H9 (cell line): ENCODE results near the gene MLIP. TPM values are rescaled to one million over a fixed set of nuclear protein-coding genes. Genes with fewer than 3 reads are reported as not detected.

ENCODE experiments used
- DNase-seq: peaks from one replicate; pipeline ENCODE4 v3.0.0-alpha.2; 2017
- H2AFZ ChIP-seq: one replicate; pipeline ENCODE4 v1.6.1; 2013; ENCODE audit warnings: mild to moderate bottlenecking, low read length, control low read depth, moderate library complexity
- H2AK5ac ChIP-seq: 2 replicates; pipeline ENCODE4 v1.6.1; 2013; ENCODE audit warnings: low read length, control low read depth, mixed read lengths; ENCODE audit not compliant: insufficient read length
- H2BK120ac ChIP-seq: one replicate; pipeline ENCODE4 v1.6.1; 2013; ENCODE audit warnings: low read depth, mild to moderate bottlenecking, low read length, control low read depth, inconsistent platforms; ENCODE audit not compliant: poor library complexity, severe bottlenecking
- H2BK12ac ChIP-seq: 2 replicates; pipeline ENCODE4 v1.6.1; 2013; ENCODE audit warnings: low read length, control low read depth, mixed read lengths, low read depth; ENCODE audit not compliant: insufficient read length
- H2BK15ac ChIP-seq: 2 replicates; pipeline ENCODE4 v1.6.1; 2013; ENCODE audit warnings: low read depth, low read length, control low read depth
- H2BK20ac ChIP-seq: one replicate; pipeline ENCODE4 v1.6.1; 2013; ENCODE audit warnings: low read depth, mild to moderate bottlenecking, low read length, control low read depth, inconsistent platforms; ENCODE audit not compliant: poor library complexity, severe bottlenecking
- H2BK5ac ChIP-seq: 2 replicates; pipeline ENCODE4 v1.6.1; 2013; ENCODE audit warnings: low read length, control low read depth, mixed read lengths; ENCODE audit not compliant: insufficient read length
- H3K14ac ChIP-seq: 2 replicates; pipeline ENCODE4 v1.6.1; 2013; ENCODE audit warnings: low read length, control low read depth; ENCODE audit not compliant: insufficient read depth
- H3K18ac ChIP-seq: 2 replicates; pipeline ENCODE4 v1.6.1; 2013; ENCODE audit warnings: low read depth, mild to moderate bottlenecking, mixed read lengths, low read length, control low read depth; ENCODE audit not compliant: insufficient read length
- H3K23ac ChIP-seq: 2 replicates; pipeline ENCODE4 v1.6.1; 2013; ENCODE audit warnings: low read length, control low read depth, mixed read lengths, low read depth; ENCODE audit not compliant: insufficient read length
- H3K23me2 ChIP-seq: 2 replicates; pipeline ENCODE4 v1.6.1; 2013; ENCODE audit warnings: low read depth, mild to moderate bottlenecking, mixed read lengths, low read length, control low read depth; ENCODE audit not compliant: insufficient read length, poor library complexity, severe bottlenecking
- H3K27ac ChIP-seq: 2 replicates; pipeline ENCODE4 v1.5.1; 2013; ENCODE audit warnings: low read length, control low read depth, mixed read lengths, low read depth; ENCODE audit not compliant: insufficient read length
- H3K27me3 ChIP-seq: 2 replicates; pipeline ENCODE4 v1.6.1; 2013; ENCODE audit warnings: low read length, control low read depth, inconsistent platforms; ENCODE audit not compliant: insufficient read depth
- H3K4ac ChIP-seq: 2 replicates; pipeline ENCODE4 v1.6.1; 2013; ENCODE audit warnings: low read depth, mild to moderate bottlenecking, control low read depth, inconsistent platforms, low read length, moderate library complexity
- H3K4me1 ChIP-seq: 2 replicates; pipeline ENCODE4 v1.6.1; 2013; ENCODE audit warnings: low read length, control low read depth, inconsistent platforms; ENCODE audit not compliant: insufficient read depth
- H3K4me2 ChIP-seq: 2 replicates; pipeline ENCODE4 v1.6.1; 2013; ENCODE audit warnings: low read length, control low read depth, mixed read lengths; ENCODE audit not compliant: insufficient read length, insufficient read depth
- H3K56ac ChIP-seq: 2 replicates; pipeline ENCODE4 v1.6.1; 2013; ENCODE audit warnings: low read depth, mild to moderate bottlenecking, mixed read lengths, low read length, control low read depth; ENCODE audit not compliant: insufficient read length
- H3K79me1 ChIP-seq: 2 replicates; pipeline ENCODE4 v1.6.1; 2013; ENCODE audit warnings: low read depth, mild to moderate bottlenecking, moderate library complexity, low read length, control low read depth, inconsistent platforms; ENCODE audit not compliant: insufficient read depth, poor library complexity, severe bottlenecking
- H3K79me2 ChIP-seq: 2 replicates; pipeline ENCODE4 v1.6.1; 2013; ENCODE audit warnings: low read length, control low read depth, inconsistent platforms; ENCODE audit not compliant: insufficient read depth
- H3K9ac ChIP-seq: 2 replicates; pipeline ENCODE4 v1.6.1; 2013; ENCODE audit warnings: low read length, control low read depth, mixed read lengths; ENCODE audit not compliant: insufficient read length; ENCODE audit errors: extremely low read depth
- H3K9me3 ChIP-seq: one replicate; pipeline ENCODE4 v1.6.1; 2013; ENCODE audit warnings: low read depth, low read length, inconsistent platforms; ENCODE audit not compliant: control insufficient read depth
- H3T11ph ChIP-seq: one replicate; pipeline ENCODE4 v1.6.1; 2013; ENCODE audit warnings: mild to moderate bottlenecking, low read length, control low read depth, inconsistent platforms
- H4K20me1 ChIP-seq: one replicate; pipeline ENCODE4 v1.6.1; 2013; ENCODE audit not compliant: control insufficient read depth, insufficient read length, insufficient read depth
- H4K5ac ChIP-seq: 2 replicates; pipeline ENCODE4 v1.6.1; 2013; ENCODE audit warnings: low read depth, mild to moderate bottlenecking, mixed read lengths, low read length, control low read depth; ENCODE audit not compliant: insufficient read length
- H4K8ac ChIP-seq: replicated peaks from 2 replicates; pipeline ENCODE4 v1.6.1; 2013; ENCODE audit warnings: low read length, control low read depth, mixed read lengths, low read depth; ENCODE audit not compliant: insufficient read length
- H4K91ac ChIP-seq: 2 replicates; pipeline ENCODE4 v1.6.1; 2013; ENCODE audit warnings: low read depth, mild to moderate bottlenecking, moderate library complexity, mixed read lengths, low read length, control low read depth; ENCODE audit not compliant: insufficient read length
- H3K27ac Mint-ChIP-seq, 3 experiments: 2 replicates in 2 of 3; 3 replicates in 1 of 3; pipeline ENCODE4 v1.8.0; 2020 to 2021; ENCODE audit warnings: mixed read lengths in 3 of 3, mild to moderate bottlenecking in 1 of 3, moderate library complexity in 1 of 3
- H3K27me3 Mint-ChIP-seq: 2 replicates; pipeline ENCODE4 v1.8.0; 2021; ENCODE audit warnings: low read depth, mild to moderate bottlenecking, moderate library complexity, mixed read lengths
- H3K36me3 Mint-ChIP-seq, 3 experiments: 2 replicates in 2 of 3; 3 replicates in 1 of 3; pipeline ENCODE4 v1.8.0; 2020 to 2021; ENCODE audit warnings: low read depth in 3 of 3, mixed read lengths in 3 of 3; ENCODE audit not compliant: insufficient read depth in 1 of 3
- H3K4me1 Mint-ChIP-seq, 2 experiments: 2 replicates each; pipeline ENCODE4 v1.8.0; 2020; ENCODE audit warnings: mixed read lengths in 2 of 2
- H3K4me3 Mint-ChIP-seq, 2 experiments: 2 replicates in 1 of 2; 3 replicates in 1 of 2; pipeline ENCODE4 v1.8.0; 2020 to 2021; ENCODE audit warnings: mild to moderate bottlenecking in 2 of 2, mixed read lengths in 2 of 2, moderate library complexity in 1 of 2
- H3K9me3 Mint-ChIP-seq, 2 experiments: 2 replicates in 1 of 2; 3 replicates in 1 of 2; pipeline ENCODE4 v1.8.0; 2020; ENCODE audit warnings: mild to moderate bottlenecking in 2 of 2, mixed read lengths in 2 of 2, moderate library complexity in 1 of 2
- WGBS: extraction: QIAGEN DNeasy Blood & Tissue Kit; methylation state at CpG from one replicate; pipeline ENCODE4 v1.1.7; 2013; ENCODE audit warnings: missing lambda C conversion rate, low lambda C conversion rate, mixed read lengths; ENCODE audit not compliant: insufficient read length; ENCODE audit errors: extremely low coverage; 5-methylcytosine and 5-hydroxymethylcytosine counted together
- total RNA-seq: library from RNA; stranded (reverse); gene quantifications from 2 replicates; pipeline ENCODE4 v1.2.1, GENCODE V29; 2021
- TF ChIP-seq, protein P1 (sequence below): fragments of 200-600 bp; sonication (generic); conservative IDR thresholded peaks from 3 replicates; pipeline ENCODE4 v1.8.0; 2021; ENCODE audit warnings: antibody characterized with exemption, mild to moderate bottlenecking

Gene MLIP
- total RNA-seq, 1 experiment from 2014 or later, result not detected

- Histone ChIP-seq H2BK12ac (no peak overlapping the region), H3K56ac (no peak overlapping the region), H4K20me1 (no peaks in the 10 kb centered on the region), H3K9ac (no peak overlapping the region), H2AK5ac (no peak overlapping the region), H2AFZ (no peak overlapping the region), H3K14ac (no peak overlapping the region), H2BK120ac (no peak overlapping the region), H3K23me2 (no peaks in the 10 kb centered on the region), H2BK5ac (no peak overlapping the region), H3K18ac (no peak overlapping the region), H3K27me3 (no peaks in the 10 kb centered on the region), H3K79me1 (no peaks in the 10 kb centered on the region), H2BK20ac (no peak overlapping the region), H3K23ac (no peak overlapping the region), H3K4me2 (no peak overlapping the region), H3K9me3 (no peaks in the 10 kb centered on the region), H3K27ac (no peak overlapping the region), H4K91ac (no peak overlapping the region), H2BK15ac (no peak overlapping the region), H3T11ph (no peak overlapping the region), H3K4ac (no peak overlapping the region), H3K4me1 (no peaks in the 10 kb centered on the region), H4K8ac (no peak overlapping the region), H3K79me2 (no peaks in the 10 kb centered on the region), H4K5ac (no peak overlapping the region)
- Mint-ChIP-seq H3K27ac (no peak overlapping the region), H3K9me3 (0 out of 5 replicates have a peak, but pooled peaks cover 0 to 2% of the 10 kb centered on the region in 2 experiments), H3K4me3 (no peak overlapping the region), H3K4me1 (no peaks in the 10 kb centered on the region), H3K36me3 (no peaks in the 10 kb centered on the region), H3K27me3 (no peaks in the 10 kb centered on the region)
- WGBS, result no CpG with 5 or more reads among the region's 2 CpGs
- no peak for DNase-seq
- TF ChIP-seq, protein P1, sequence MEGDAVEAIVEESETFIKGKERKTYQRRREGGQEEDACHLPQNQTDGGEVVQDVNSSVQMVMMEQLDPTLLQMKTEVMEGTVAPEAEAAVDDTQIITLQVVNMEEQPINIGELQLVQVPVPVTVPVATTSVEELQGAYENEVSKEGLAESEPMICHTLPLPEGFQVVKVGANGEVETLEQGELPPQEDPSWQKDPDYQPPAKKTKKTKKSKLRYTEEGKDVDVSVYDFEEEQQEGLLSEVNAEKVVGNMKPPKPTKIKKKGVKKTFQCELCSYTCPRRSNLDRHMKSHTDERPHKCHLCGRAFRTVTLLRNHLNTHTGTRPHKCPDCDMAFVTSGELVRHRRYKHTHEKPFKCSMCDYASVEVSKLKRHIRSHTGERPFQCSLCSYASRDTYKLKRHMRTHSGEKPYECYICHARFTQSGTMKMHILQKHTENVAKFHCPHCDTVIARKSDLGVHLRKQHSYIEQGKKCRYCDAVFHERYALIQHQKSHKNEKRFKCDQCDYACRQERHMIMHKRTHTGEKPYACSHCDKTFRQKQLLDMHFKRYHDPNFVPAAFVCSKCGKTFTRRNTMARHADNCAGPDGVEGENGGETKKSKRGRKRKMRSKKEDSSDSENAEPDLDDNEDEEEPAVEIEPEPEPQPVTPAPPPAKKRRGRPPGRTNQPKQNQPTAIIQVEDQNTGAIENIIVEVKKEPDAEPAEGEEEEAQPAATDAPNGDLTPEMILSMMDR, result no peak
Measured at GRCh38 chr6:54085541-54085940, 25.7 kb upstream of the MLIP start.
